Measurements from ENCODE around the gene TLE3.
A peak's percentile ranks its signal among the peaks of the same experiment; 100 is the strongest.
"Not testable (repeated sequence)": the region's sequence is repeated elsewhere in the genome, so short reads cannot be mapped to it uniquely, and the experiment has no call there.

The TLE3 gene

DNA sequence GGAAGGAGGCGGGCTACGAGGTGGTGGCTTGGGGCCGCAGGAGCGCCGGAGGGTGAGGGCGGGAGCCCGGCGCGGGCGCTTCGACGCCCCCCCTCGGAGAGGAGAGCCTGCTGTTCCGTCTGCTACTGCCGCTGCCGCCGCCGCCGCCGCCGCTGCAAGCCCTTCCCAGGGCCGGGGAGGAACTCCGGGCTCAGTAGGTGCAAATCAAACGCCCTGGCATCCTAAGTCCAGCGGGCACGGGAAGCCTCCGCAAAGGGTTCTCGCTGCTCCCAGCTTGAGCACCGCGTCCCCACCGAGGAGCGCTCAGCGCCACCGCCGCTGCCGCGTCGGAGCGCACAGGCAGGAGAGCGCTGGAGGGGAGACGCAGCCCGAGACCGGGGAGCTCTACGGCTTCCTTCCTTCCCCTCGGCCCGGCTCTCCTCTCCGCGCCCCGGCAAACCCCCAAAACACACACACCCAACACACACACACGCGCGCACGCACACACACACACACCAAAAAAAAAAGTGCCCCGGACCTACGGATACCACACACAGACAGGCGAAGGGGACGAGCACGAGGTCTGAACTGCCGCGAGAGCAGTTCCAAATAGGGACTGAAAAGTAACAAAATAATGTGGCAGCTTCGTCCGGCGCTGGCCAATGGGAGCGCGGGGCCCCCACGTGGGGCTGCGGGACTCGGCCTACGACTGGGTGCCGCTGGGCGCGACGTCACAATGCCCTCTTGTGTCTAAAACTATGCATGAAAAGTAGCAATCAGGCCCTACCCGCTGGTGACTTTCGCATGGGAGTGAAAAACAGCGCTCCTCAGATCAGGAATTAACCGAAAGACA, at the start of gene TLE3:
TLE3 (minus strand) TSS at position 597 of the 832 bp plus-strand sequence. CDS start 1,119 bp downstream, outside the sequence.
- DNase-seq: peak; percentile 98 to 99

DNA sequence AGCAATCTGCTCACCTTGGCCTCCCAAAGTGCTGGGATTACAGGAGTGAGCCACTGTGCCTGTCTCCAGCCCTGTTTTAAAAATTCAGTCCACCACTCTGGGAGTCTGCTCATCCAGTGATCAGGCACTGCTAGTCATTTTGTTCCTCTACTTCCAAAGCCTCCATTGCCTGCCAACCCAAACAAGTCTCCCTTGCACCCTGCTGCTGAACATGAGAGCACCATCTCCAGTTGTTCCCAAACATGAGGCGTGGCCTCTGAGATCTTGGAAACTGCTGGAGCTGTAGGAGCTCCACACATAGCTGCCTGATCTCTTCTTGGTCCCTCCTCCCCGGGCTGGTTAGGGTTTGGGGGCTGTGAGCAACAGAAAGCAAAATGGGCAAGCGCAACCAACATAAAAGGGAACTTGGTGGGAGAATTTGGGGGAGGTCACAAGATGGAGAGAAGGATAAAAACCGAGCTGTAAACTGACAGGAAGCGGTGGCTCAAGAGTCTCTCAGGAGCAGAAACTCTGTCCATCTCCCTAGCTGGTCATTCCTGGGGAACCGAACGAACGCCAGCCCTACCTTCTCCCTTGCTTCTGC, 49.6 kb upstream of the TLE3 start:
- DNase-seq: no peak

DNA sequence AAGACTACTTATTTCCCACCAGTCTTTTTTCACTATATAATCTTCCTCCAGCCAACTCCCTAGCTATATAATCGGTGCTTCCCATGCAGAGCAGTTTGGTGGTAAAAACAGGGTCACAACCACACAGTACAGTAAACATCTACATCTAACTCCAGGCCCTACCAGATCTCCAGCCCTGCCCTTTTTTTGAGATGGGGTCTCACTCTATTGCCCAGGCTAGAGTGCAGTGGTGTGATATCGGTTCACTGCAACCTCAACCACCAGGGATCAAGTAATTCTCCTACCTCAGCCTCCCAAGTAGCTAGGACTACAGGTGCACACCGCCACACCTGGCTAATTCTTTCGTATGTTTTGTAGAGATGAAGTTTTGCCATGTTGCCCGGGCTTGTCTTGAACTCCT, 49.1 kb upstream of the TLE3 start:
- no peak for DNase-seq

DNA sequence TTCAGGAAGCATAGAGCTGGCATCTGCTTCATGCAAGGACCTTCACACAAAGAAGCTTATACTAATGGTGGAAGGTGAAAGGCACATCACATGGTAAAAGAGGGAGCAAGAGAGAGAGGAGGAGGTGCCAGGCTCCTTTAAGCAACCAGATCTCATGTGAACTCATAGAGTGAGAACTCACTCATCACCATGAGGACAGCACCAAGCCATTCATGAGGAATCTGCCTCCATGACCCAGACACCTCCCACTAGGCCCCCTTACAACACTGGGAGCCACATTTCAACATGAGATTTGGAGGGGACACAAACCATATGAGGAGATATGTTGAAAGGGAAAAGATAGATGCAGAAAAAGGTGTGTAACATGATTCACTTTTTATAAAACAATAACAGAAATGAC, 48.4 kb upstream of the TLE3 start:
- no peak for DNase-seq

- DNase-seq: no peak
Observed at GRCh38 chr15:70145261-70145660, 47.5 kb upstream of the TLE3 start.

DNA sequence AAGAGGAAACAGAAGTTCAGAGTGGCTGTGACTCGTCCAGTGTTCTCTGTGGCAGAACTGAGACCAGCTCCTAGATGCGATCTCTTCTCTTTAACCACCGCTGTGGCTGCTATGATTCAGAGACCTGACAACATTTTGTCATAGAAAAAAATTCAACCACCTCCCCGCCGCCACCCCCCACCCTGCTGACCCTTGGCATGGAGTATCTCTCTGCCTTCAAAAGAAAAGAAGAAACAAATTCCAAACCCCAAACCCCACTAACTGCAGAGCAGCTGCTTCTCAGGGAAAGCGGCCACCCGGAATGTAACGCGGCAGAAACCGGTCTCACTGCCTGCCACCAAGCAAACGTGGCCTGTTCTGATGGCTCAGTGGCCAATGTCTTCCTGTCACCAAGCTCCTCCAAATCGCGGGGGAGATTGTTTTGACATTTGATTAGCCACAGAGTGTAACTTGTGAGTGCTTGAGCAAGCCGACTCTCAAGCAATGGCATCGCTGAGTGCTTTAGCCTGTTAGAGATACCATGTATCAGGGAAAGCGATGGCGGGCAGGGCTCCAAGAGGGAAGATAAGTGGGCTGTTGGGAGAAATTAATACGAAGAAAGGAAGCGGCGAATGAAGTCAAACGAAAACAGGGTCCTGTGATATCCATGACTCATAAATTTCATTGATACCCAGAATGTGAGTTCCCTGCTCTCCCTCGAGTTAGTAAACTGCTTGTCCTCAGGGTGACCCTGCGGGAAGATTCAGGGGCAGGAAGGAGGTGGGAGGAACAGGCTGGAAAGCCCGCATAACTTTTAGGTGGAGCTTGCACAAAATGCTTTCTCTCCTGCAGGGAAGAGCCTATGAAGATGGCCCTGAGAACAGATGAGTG, 44.8 kb upstream of the TLE3 start:
- peak; percentile 8 to 59 for DNase-seq

- DNase-seq: no peak
Observed at GRCh38 chr15:70142072-70142321, 44.3 kb upstream of the TLE3 start.

DNA sequence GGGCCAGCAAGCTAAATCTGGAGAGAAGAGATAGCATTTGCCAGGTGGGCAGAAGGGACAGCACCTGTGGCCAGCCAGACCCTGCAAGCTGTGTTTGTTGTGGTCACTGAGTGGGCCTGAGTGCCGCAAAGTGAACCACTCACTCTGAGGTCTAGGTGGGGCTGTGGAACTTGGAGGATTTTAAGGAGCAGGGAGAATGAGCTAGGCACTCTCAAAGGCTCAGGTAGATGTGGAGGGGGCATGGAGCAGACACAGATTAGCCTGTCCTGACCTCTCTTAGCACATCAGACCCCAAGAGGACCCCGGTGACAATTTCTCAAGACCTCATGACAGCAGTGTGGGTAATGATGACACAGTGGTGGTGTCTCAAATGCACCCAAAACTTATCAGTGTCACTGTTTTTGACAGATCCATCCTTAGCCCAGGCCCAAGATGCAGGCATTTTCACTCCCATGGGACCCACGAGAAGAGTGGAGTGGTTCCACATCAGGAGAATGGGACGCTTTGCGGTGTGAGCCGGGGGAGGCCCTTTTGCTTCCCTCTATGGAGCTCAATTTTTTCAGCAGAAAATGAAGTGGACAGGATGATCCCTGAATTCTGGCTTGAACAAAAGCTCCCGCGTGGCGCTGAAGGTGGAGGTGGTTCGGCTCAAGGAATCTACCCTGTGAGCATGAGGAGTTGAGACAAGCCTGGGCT, 43.8 kb upstream of the TLE3 start:
- DNase-seq: no peak

DNA sequence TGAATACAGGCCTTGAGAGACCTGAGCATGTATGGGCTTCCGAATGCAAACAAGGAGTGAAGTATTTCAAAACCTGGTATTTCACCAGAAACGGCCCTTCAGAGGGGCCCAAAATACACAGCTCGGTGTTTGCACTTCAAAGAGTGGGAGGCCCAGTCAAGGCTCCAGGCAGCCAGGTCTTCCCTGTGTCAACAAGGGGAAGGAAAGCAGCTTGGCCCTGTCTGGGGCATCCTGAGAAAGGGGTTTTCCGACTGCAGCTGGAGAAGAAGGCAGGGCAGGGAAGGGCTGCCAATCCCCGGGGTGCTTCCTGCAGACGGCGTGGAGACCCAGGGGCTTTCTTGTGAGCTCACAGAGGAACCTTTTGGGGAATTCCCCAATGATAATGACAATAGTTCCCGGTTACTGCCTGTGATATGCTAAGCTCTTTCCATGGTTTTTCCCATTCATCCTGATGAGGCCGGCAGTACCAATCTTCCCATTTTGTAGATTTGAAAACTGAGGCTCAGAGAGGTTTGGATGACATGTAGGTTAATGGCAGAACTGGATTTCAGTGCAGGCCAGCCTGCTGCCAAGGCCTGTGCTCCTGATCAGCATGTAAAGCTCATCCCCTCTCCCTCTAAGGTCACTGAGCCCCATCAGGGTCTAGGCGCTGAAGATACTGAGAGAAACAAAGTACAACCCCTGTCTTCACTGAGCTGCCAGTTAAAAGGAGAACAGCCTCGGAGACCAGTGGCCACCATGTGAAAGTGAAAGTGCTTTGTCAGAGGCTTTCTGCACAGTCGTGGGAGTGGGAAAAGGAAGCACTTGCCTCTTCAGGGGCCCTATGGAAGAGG, 43.0 kb upstream of the TLE3 start:
- peak; percentile 54 to 75 for DNase-seq

- no peak for DNase-seq
Observed at GRCh38 chr15:70140025-70140542, 42.4 kb upstream of the TLE3 start.

GRCh38 chr15:70137967-70138366, 40.2 kb upstream of the TLE3 start:
- DNase-seq: no peak

DNA sequence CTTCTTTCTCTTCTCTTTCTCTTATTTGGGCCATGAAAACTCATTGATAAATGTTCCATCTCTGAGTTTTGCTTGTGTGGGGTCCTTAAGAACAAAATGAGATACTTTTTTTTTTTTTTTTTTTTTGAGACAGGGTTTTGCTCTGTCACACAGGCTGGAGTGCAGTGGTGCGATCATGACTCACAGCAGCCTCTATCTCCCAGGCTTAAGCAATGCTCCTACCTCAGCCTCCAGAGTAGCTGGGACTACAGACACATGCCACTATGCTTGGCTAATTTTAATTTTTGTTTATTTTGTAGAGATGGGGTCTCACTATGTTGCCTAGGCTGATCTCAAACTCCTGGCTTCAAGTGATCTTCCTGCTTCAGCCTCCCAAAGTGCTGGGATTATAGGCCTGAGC, 39.3 kb upstream of the TLE3 start:
- DNase-seq: not testable (repeated sequence)

DNA sequence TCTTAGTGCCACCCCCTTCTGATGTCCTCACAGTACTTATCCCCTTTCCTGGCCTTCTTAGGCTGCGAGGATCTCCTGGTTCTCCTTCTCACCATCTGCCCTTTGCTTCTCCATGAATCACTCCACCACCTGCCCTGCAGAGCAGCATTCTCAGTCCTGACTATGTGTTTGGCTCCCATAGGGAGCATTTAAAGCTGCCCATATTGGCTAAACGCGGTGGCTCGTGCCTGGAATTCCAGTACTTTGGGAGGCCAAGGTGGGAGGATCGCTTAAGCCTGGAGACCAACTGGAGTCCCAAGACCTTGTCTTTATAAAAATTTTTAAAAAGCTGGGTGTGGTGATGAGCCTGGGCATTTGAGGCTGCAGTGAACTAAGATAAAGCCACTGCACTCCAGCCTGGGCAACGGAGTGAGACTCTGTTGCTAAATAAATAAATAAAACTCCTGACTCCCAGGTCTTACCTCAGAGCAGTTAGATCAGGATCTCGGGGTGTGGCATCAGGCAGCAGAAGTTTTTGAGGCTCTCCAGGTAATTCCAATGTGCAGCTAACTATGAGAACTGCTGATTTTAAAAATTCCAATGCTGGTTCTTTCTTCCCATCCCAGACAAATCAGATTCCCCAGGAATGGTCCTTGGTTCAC, 36.2 kb upstream of the TLE3 start:
- DNase-seq: no peak

GRCh38 chr15:70133296-70133695, 35.6 kb upstream of the TLE3 start:
- DNase-seq: no peak

GRCh38 chr15:70132571-70132970, 34.9 kb upstream of the TLE3 start:
- DNase-seq: no peak

- no peak for DNase-seq
Observed at GRCh38 chr15:70132139-70132538, 34.4 kb upstream of the TLE3 start.

DNA sequence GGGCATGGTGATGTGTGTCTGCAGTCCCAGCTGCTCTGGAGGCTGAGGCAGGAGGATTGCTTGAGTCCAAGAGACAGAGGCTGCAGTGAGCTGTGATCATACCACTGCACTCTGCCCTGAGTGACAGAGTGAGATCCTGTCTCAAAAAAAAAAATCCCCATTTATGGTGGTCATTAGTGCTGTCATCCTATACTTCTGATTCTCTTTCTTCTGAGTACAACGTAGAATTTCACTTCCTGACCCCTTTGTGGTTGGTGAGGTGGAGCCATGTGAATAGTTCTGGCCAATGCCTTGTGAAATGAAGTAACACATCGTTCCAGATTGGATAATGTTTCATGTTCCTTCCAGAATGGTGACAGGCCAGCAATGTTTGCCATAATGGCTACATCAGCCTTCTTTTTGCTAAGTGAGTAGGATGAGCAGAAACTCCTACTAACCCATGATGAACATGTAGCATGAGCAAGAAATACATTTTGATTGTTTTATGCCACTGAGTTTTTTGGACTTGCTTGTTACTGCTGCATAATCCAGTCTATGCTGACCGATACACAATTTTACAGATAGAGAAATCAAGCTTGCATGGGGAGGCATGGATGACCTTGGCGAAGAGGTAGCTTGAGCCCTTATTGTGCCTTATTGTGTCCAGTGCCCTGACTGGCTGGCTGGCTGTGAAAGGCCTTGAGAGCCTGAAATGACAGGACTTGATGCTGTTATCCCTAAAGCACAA, 30.9 kb upstream of the TLE3 start:
- no peak for DNase-seq

GRCh38 chr15:70127770-70128413, 30.2 kb upstream of the TLE3 start:
- no peak for DNase-seq

- no peak for DNase-seq
Observed at GRCh38 chr15:70127288-70127746, 29.6 kb upstream of the TLE3 start.

- DNase-seq: no peak
Observed at GRCh38 chr15:70126362-70126761, 28.6 kb upstream of the TLE3 start.

Measured in CD4-positive, alpha-beta T cell treated with Interleukin-1 beta for 1 hour (primary cell).